ENCODE results near the gene TSHZ2. TPM values are rescaled to one million over a fixed set of nuclear protein-coding genes. Genes with fewer than 3 reads are reported as not detected.

The TSHZ2 gene
- polyA plus RNA-seq, 1 donor from 2014 or later, result 4.6 TPM

GRCh38 chr20:52994184-52994970, 22.2 kb downstream of the TSHZ2 start:
- no peak for TF ChIP-seq RAD21 (conservative IDR thresholded peaks at IDR 0.05)
- no peak for TF ChIP-seq POLR2AphosphoS5 (IDR thresholded peaks at IDR 0.05)
- no peak for TF ChIP-seq EZH2 (IDR thresholded peaks at IDR 0.05; ENCODE audit: borderline replicate concordance, insufficient read depth, low read length, poor library complexity, severe bottlenecking)
- no peak for TF ChIP-seq SMC3 (conservative IDR thresholded peaks at IDR 0.05; ENCODE audit: poor library complexity)
- no peak for TF ChIP-seq REST (IDR thresholded peaks at IDR 0.05; ENCODE audit: borderline replicate concordance)
- no peak for TF ChIP-seq TAF1 (IDR thresholded peaks at IDR 0.05; ENCODE audit: low read depth)
- H3K9ac ChIP-seq (ENCODE audit: low read length), result no peak overlapping the region
- no peak overlapping the region for H3K4me2 ChIP-seq (ENCODE audit: low read length)
- H3K4me3 ChIP-seq (ENCODE audit: low read length), result no peak overlapping the region
- no peaks in the 10 kb centered on the region for H3K9me3 ChIP-seq (ENCODE audit: low read length)
- H3K9me2 ChIP-seq (ENCODE audit: insufficient read depth, low read length), result no peaks in the 10 kb centered on the region
- no peaks in the 10 kb centered on the region for H3K79me2 ChIP-seq (replicated peaks; ENCODE audit: insufficient read depth, low read length)
- H3K36me3 ChIP-seq (ENCODE audit: insufficient read depth, low read length), result no peaks in the 10 kb centered on the region
- H3F3A ChIP-seq (ENCODE audit: insufficient read depth, low read length, poor library complexity, severe bottlenecking), result no peaks in the 10 kb centered on the region
- no peak overlapping the region for H3K27ac ChIP-seq (ENCODE audit: low read length)
- H4K20me1 ChIP-seq (ENCODE audit: insufficient read depth), result no peaks in the 10 kb centered on the region
- no peak overlapping the region for H2AFZ ChIP-seq (ENCODE audit: low read depth, low read length)
- no peaks in the 10 kb centered on the region for H3K27me3 ChIP-seq (ENCODE audit: insufficient read depth, low read depth, low read length)

GRCh38 chr20:52996130-52996529, 24.0 kb downstream of the TSHZ2 start:
- H3K79me2 ChIP-seq (replicated peaks; ENCODE audit: insufficient read depth, low read length), result no peaks in the 10 kb centered on the region
- H3F3A ChIP-seq (ENCODE audit: insufficient read depth, low read length, poor library complexity, severe bottlenecking), result no peaks in the 10 kb centered on the region
- no peak overlapping the region for H3K4me2 ChIP-seq (ENCODE audit: low read length)
- H3K4me3 ChIP-seq (ENCODE audit: low read length), result no peak overlapping the region
- no peaks in the 10 kb centered on the region for H3K27me3 ChIP-seq (ENCODE audit: insufficient read depth, low read depth, low read length)
- no peaks in the 10 kb centered on the region for H4K20me1 ChIP-seq (ENCODE audit: insufficient read depth)
- H3K9me3 ChIP-seq (ENCODE audit: low read length), result no peaks in the 10 kb centered on the region
- H3K9me2 ChIP-seq (ENCODE audit: insufficient read depth, low read length), result no peaks in the 10 kb centered on the region
- no peak overlapping the region for H2AFZ ChIP-seq (ENCODE audit: low read depth, low read length)
- no peak overlapping the region for H3K27ac ChIP-seq (ENCODE audit: low read length)
- no peaks in the 10 kb centered on the region for H3K36me3 ChIP-seq (ENCODE audit: insufficient read depth, low read length)
- H3K9ac ChIP-seq (ENCODE audit: low read length), result no peak overlapping the region
- TF ChIP-seq RAD21 (conservative IDR thresholded peaks at IDR 0.05) (no peak), CTCF (IDR thresholded peaks at IDR 0.05; ENCODE audit: poor library complexity, severe bottlenecking) (no peak), EP300 (conservative IDR thresholded peaks at IDR 0.05; ENCODE audit: poor library complexity, severe bottlenecking) (no peak), TAF1 (IDR thresholded peaks at IDR 0.05; ENCODE audit: low read depth) (no peak), SMC3 (conservative IDR thresholded peaks at IDR 0.05; ENCODE audit: poor library complexity) (no peak), MXI1 (conservative IDR thresholded peaks at IDR 0.05; ENCODE audit: poor library complexity, severe bottlenecking) (no peak), POLR2AphosphoS5 (IDR thresholded peaks at IDR 0.05) (no peak), EZH2 (IDR thresholded peaks at IDR 0.05; ENCODE audit: borderline replicate concordance, insufficient read depth, low read length, poor library complexity, severe bottlenecking) (no peak), REST (IDR thresholded peaks at IDR 0.05; ENCODE audit: borderline replicate concordance) (no peak)
